ENCODE results near the gene SLC7A4.

The SLC7A4 gene

DNA sequence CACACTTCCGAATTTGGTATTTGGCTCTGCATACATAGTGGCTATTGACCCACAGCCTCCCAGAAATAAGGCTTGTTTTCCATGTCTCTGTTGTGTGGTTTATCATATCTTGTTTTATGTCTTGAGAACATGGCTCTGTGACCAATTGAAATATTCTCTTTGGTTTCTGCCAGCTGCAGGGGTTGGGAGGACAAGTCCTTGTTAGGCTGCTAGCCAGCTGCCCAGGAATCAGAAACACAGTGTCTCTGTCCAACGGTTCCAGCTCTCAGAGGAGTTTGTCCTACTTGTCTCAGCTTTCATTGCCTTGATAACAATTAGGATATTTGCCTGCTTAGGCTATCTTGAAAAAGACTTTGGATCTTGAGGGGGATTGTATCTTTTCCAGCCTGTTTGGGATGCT lies 6.0 kb upstream of the SLC7A4 start:
- FAIRE-seq, result no peak

DNA sequence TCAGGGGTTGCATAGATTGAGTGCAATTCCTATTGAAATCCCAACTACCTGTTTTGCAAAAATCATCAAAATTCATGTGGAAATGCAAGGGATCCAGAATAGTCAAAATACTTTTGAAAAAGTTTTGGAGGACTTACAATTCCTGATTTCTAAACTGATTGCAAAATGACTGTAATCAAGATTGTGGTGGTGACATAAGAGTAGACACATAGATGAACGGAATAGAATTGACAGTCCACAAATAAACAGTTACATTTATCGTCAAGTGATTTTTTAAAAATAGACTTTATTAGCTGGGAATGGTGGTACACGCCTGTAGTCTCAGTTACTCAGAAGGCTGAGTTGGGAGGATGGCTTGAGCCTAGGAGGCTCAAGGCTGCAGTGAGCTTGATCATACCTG lies 2.6 kb upstream of the SLC7A4 start:
- no peak for FAIRE-seq

DNA sequence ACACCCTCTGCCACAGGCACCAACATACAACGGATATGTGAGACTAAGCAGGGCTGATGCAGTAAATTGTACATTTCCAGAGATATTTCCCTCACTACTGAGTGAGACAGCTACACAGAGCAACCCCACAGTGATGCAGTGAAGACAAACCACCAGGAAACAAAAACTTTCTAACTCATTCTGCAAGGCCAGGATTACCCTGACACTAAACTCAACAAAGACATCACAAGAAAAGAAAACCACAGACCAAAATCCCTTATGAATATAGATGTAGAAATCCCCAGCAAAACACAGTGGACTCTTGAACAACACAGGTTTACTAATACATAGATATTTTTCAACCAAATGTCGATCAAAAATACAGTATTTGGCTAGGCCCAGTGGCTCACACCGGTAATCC lies 1.5 kb upstream of the SLC7A4 start:
- no peak for FAIRE-seq

DNA sequence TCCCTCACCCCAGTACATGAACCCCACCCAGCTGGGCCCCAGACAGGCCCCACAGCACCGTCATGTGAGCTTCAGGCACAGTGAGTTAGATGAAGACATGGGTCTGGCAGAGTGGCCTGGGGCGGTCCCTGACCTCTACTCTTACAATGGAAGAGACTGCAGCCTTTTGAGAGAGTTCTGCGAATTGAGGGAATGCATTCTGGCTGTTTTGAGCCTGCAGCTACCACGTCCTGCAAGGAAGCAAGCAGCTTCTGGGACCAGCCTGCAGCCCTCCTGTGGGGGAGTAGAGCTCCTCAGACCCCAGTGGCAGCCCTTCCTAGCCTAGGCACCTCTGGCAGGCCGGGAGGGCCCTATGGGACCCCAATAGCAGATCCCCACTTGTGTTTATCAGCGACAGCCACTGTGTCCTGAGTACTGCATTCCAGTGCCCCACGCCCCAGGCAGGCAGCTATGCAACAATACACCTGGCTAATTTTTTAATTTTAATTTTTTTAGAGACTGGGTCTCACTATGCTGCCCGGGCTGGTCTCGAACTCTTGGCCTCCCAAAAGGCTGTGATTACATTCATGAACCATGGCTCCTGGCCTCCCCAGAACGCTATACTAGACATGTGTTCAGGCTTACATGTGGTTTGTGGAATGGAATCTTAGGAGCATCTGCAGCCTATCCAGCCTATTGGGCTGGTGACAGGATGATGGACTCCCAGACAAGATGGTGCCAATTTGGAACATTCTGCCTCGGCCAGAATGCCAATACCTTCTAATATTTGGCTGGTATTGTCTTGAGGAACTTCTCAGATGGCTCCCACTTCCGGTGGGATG lies 717 bp upstream of the SLC7A4 start:
- no peak for FAIRE-seq

DNA sequence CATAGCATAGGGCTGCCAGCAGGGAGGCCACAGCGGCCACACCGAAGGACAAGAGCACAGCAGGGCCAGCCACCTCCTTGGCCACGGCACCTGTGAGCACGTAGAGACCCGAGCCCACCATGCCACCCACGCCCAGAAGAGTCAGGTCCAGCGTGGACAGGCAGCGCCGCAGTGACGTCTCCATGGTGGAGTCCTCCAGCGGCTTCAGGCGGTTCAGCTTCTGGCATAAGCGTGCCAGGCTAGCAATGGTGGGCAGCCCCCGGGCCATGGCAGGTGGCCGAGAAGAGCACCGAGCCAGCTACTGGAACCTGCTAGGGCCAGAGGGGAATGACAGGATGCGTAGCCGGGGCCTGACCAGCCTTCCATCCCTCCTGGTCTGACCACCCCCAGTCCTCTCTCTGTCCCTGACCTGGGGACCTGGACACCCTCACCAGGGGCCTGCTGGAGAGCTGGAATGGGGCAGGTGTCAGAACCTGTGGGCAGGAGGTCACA lies 770 bp downstream of the SLC7A4 start:
- FAIRE-seq, result no peak

DNA sequence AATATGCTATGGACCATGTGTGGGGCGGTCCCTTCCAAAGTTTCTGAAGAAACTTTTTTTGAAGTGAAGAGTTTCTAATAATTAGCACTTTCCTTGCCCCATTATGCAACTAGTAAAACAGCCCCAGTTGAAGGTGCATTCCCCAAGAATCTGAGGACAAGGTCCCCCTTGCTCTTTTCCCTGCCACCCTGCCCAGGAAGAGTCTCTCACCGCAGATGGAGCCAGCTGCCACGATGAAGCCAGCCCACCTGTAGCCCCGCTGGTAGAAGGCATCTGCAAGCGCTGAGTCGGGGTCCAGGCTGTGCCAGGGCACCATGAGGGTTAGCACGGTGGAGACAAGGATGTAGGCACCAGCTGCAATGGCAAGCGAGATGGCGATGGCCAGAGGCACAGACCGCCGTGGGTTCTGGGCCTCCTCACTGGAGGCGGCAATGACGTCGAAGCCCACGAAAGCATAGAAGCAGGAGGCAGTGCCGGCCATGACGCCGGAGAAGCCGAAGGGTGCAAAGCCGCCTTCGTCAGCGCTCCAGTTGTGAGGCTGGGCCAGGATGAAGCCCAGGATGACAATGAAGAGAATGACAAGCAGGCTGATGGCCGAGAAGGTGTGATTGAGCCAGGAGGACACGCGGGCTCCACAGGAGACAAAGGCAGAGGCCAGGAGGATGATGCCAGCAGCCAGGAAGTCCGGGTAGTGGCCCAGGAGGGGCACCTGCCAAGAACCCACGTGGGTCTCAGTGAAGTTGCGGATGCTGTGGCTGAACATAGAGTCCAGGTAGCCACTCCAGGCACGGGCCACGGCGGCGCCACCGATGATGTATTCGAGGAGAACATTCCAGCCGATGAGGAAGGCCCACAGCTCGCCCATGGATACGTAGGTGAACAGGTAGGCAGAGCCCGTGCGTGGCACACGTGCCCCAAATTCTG lies 1.5 kb downstream of the SLC7A4 start:
- no peak for FAIRE-seq

DNA sequence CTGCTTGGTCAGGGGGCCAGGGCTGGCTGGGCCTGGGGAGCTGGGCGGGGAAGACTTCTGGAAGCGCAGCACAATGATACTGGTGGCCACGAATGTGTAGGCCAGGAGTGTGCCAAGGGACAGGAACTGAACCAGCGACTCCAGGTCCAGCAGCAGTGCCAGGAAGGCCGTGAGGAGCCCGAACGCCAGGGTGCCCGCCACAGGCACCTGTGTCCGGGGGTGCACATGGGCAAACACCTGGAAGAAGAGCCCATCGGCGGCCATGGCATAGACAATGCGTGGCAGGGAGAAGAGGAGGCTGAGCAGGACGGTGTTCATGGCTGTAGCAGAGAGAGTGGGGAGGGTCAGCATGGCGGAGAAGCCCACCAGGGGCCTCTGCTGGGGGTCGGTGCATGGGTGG lies 2.3 kb downstream of the SLC7A4 start:
- FAIRE-seq, result no peak

DNA sequence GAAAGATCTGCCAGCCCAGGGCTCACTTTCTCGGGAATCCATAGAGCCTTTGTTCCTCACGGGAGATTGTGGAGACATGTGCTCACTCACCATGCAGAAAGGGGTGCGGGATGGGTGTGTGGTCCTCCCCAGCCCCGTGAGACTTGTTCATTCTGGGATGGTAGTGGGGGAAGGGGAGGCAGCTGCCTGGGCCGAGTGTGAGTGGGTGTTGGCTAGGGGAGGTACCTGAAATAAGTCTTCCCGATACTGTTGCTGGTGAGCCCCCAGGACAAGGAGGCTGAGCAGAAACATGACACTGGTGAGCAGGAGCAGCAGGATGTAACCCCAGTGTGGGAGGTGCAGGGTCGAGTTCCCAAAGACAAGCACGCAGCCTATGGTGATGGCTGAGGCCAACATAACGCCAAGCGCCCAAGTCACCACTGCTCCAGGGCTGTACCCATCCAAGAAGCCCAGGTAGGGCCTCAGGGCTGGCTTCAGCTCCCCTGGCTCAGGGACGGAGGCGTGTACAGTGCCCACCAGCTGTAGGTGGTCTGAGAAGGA lies 2.8 kb downstream of the SLC7A4 start:
- FAIRE-seq, result no peak

DNA sequence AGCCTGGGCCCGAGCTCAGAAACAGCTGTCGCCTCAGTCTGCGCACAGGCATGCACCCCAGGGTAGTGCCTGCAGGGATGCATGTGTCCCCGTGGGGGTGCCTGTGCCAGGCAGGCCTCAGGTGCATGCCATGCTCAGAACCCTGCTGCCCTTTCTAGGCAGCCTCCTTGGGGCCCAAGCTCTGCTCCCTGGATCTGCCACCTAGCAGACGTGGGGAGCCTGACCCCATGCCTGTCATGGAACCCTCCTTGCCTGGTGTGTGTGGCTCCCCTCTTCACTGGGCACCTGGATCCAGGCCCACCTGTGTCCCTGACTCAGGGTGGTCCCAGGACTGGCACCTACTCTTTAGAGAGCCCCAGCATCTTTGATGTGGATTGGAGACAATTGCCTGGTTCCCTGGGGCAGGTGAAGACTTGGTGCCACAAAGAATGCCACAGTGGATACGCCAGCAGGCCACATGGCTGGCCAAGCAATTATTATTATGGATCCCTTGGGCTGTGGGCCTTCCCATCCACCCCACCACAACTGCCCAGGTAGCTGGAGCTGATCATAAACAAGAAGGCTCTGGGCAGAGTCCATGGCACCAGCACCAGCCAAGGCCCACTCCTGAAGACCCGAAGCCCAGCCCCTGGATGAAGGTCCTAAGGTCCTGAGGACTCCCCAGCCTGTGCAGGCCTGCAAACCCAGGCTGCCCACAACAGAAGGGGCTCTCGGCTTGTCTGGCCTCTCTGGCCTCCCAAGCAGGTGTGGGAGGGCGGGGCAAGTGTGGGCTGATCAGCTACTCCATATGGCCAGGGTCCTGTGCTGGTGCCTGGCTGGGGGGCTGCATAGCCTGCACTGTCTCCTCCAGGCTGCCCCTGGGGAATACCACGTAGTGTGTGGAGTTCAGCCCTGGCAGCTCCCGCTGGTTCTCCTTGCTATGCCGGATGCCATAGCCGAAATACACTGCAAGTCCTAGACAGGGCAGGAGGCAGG lies 3.8 kb downstream of the SLC7A4 start:
- FAIRE-seq, result no peak

DNA sequence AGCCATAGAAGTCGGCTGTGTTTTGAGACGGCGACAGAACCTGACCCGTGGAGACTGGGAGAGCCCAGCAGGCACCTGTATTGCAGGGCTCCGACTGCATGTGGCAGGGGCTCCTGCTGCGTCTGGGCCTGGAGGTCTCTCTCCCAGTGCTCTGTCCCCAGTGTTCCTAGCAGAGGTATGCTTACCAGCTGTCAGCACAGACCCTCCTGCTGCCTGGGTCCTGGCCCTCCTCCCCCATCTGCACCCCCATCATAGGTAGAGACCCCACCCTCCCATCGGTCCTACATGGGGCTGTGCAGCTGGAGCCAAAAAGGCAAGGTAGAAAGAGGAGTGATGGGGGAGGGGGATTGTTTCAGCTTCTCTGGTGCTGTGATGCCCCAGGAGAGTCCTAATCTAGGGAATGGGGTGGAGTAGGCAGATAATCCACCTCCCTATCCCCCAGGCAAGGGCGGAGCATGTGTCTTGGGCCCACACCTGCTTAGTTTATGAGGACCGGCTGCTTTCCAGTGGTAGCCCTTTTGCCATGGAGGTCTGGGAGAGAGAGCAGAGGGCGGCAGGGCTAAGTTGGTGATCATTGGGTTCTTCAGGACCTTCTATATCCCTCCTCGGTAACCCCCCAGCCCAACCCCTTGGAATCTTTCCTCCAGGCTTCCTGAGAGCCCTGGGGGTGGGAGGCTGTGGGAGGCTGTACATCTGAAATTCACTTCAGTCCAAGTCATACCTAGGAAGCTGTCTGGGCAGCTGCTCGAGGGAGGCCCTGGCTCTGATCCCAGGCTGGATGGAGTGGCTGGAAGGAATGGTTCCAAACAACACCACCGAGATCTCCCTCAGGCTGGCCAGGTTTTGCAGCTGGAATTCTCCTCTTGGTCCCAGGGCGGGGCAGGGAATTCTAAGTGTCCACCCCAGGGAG lies 5.3 kb downstream of the SLC7A4 start:
- FAIRE-seq, result no peak

DNA sequence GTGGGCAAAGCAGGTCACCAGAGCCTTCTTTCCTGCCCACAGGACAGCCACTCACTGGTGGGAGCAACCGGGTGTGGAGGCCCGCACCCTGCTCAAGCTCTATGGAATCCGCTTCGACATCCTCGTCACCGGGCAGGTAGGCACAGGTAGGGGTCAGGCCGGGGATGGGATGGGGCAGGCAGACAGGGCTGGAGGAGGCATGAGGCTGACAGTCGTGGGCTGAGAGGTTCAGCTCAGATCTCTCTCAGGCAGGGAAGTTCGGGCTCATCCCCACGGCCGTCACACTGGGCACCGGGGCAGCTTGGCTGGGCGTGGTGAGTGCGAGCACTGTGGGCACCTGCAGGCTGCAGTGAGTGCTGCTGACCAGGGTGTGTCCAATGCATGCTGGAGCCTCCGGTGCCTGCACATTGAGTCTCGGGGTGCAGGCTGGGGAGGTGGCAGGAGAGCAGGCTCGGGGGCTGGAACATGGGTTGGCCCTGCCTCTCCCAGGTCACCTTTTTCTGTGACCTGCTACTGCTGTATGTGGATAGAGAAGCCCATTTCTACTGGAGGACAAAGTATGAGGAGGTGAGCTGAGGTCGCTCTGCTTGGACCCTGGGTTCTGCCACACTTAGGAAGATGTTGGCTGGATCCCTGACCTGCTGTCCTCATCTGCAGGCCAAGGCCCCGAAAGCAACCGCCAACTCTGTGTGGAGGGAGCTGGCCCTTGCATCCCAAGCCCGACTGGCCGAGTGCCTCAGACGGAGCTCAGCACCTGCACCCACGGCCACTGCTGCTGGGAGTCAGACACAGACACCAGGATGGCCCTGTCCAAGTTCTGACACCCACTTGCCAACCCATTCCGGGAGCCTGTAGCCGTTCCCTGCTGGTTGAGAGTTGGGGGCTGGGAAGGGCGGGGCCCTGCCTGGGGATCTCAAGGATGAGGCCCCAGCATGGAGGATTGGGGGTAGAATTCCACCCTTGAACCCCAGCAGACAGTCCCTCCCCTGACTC lies 6.3 kb downstream of the SLC7A4 start:
- FAIRE-seq, result no peak

DNA sequence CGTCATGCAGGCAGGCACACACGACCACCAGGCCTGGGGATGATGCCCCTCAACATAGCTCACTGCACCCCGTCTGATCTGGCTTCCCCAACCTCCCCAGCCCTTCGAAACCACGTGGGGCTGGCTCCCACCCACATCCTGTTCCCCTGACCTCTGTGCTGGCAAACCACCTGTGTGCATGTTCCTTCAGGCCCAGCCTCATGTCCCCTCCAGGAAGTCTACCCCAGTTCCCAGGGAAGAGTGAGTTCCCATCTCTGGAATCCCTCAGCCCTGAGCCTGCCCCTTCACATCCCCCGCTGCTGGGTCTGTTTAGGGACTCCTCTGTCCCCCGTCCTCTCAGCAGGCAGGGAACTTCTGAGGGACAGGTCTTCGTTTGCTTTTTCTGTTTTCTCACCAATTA lies 7.1 kb downstream of the SLC7A4 start:
- no peak for FAIRE-seq

DNA sequence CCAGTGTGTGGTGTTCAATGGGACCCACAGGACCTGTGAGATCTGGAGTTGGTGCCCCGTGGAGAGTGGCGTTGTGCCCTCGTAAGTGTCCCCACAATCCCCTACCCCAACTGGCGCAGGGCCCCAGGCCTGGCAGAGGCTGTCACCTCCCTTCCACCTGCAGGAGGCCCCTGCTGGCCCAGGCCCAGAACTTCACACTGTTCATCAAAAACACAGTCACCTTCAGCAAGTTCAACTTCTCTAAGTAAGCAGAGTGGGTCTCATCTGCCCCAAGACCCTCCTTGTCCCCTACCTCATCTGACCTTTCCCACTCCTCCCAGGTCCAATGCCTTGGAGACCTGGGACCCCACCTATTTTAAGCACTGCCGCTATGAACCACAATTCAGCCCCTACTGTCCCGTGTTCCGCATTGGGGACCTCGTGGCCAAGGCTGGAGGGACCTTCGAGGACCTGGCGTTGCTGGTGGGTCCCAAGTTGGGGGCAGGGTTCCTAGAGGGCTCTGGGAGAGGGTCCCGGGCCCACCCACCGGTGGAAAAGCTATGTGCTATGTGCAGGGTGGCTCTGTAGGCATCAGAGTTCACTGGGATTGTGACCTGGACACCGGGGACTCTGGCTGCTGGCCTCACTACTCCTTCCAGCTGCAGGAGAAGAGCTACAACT lies 9.3 kb downstream of the SLC7A4 start:
- no peak for FAIRE-seq

DNA sequence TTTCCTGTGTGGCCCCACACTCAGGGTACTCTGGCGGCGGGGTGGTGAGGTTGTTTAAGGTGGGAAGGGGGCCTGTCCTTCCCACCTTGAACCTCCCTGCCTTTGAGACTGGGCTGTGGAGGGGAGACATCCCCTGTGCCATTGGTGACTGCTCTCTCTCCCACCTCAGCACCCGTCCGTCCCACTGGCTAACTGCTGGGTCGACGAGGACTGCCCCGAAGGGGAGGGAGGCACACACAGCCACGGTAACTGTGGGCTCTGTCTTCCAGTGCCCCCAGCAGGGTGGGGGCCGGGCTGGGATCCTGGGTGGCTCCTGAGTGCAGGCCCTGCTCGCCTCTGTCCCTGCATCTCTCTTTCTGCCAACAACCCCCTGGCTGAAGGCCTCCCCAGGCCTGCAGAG lies 9.9 kb downstream of the SLC7A4 start:
- FAIRE-seq, result no peak

DNA sequence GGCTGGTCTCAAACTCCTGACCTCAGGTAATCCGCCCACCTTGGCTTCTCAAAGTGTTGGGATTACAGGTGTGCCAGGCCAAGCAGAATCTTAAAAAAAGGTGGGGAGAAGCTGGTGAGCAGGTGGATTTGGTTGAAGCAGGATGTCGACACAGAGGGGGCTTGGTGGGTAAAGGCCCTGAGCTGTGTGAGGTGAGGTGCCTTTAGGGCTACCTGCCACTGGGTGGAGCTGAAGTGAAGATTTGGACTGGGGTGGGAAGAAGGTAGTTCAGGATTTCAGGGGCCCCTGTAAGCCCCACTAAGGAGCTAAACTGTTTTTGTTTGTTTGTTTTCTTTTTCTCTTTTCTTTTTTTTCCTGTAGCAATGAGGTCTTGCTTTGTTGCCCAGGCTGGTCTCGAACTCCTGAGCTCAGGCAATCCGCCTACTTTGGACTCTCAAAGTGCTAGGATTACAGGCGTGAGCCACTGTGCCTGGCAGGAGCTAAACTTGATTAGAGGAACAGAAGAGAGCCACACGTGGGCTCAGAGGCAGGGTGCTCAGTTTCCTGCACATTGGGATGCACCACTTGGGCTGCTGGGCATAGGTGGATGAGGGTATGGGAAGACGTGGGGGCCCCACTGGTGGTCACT lies 11.4 kb downstream of the SLC7A4 start:
- no peak for FAIRE-seq

DNA sequence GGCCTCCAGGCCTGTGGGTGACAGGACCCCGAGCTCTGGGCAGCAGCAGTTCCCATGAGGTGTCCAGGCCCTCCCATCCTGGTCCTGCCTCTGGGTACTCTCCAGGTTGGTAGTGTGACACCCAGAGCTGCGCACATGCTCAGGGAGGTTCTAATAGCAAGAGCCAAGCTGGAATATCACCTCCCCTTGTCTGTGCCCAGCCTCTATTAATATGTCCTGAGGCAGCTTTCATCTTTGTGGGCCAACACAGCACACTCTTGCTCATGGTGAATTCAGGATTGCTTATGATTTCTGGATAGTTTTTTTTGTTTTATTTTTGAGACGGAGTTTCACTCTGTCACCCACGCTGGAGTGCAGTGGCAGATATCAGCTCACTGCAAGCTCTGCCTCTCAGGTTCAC lies 14.0 kb downstream of the SLC7A4 start:
- no peak for FAIRE-seq

DNA sequence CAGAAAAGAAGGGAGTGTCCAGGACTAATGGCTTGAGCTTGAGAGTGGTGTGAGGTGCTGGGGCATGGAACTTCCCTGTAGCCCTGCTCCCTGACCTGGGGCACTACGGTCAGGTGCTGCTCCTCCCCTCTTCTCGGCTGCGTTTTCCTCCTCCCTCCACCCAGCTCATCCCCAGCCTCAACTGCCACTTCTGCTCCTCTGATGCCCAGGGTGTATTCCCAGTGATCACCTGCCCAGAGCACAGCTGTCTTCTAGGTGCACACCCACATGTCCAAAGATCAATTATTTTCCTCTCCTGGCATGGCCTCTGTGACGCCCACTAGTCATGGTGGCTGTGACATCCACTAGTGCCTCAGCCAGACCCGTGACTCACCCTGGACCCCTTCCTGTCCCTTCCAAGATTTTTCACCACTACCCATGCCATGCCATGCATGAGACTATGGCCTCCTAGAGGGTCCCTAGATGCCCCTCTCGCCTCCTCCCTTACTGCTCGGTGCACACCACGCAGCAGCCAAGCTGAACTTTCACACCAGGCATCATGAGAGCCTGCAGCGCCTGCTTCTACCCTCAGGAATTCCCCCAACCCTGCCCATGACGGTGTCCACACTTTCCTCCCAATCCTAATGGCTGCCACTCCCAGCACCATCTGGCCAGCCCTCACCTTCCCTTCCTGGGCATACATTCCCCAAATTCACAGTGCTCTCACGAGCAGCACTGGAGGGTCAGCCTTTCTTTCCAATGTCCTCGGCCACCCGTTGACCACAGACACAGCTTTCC lies 15.5 kb downstream of the SLC7A4 start:
- no peak for FAIRE-seq

DNA sequence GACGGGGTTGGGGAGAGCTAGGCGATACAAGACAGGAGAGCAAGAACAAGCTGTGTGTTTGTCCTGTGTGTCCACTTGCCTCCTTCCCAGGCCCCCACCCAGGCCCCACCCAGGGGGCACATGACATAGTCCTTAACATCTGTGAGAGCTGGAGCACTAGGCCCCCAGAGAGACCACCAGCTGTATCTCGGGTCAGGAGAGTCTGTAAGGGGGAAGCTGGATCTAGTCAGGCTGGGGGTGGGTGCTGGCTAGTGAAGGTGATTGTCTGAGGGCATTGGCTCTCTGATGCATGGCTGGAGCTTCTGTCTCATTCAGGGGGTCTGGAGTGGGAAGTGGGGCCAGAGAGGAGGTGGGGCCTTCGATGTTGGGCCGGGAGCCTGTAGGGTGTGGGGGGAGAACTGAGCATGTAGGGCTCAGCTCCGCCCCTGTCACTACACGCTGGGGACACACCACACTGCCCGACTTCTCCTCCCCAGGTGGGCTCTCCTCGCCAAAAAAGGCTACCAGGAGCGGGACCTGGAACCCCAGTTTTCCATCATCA lies 16.8 kb downstream of the SLC7A4 start:
- no peak for FAIRE-seq
